Tibial artery (tissue), 4 donors: ENCODE results near the gene GVQW3.

Source experiments
- DNase-seq, 2 donors: peaks; one replicate each; pipeline ENCODE4 v3.0.0-alpha.2; 2019
- H3K27ac ChIP-seq, 2 donors: fragments of 200-600 bp; sonication (generic) in 1 of 2; 1 replicate in 1 of 2; 2 replicates in 1 of 2; pipeline ENCODE4 v1.5.1; 2018 to 2019; ENCODE audit warnings: mild to moderate bottlenecking in 1 of 2
- H3K27me3 ChIP-seq, 2 donors: fragments of 200-600 bp; sonication (generic) in 1 of 2; one replicate each; pipeline versions ENCODE4 v1.5.1 to v1.6.0; 2016 to 2019
- H3K36me3 ChIP-seq, 3 donors: fragments of 200-600 bp; sonication (generic) in 2 of 3; one replicate each; pipeline ENCODE4 v1.5.1; 2016 to 2019; ENCODE audit warnings: mild to moderate bottlenecking in 2 of 3
- H3K4me1 ChIP-seq, 4 donors: fragments of 200-600 bp; sonication (generic) in 2 of 4; 1 replicate in 3 of 4; 2 replicates in 1 of 4; pipeline ENCODE4 v1.5.1; 2016 to 2019
- H3K4me3 ChIP-seq, 2 donors: fragments of 200-600 bp; sonication (generic) in 1 of 2; 1 replicate in 1 of 2; 2 replicates in 1 of 2; pipeline ENCODE4 v1.5.1; 2018 to 2019; ENCODE audit warnings: mild to moderate bottlenecking in 2 of 2
- H3K9me3 ChIP-seq, 3 donors: fragments of 200-600 bp; sonication (generic) in 1 of 3; one replicate each; pipeline ENCODE4 v1.5.1; 2016 to 2019
- intact Hi-C: fragments of 100-400 bp; cut with DNase I; formaldehyde crosslinking; loops from one replicate; pipeline ENCODE4 v1.15.0; 2023; ENCODE audit warnings: low total_unique reads
- TF ChIP-seq, protein P1 (sequence below), 2 experiments: fragments of 200-600 bp in 1 of 2; fragments of 450-650 bp in 1 of 2; IDR thresholded peaks; one replicate each; pipeline ENCODE4 v1.5.1; 2017 to 2019; ENCODE audit warnings: antibody characterized with exemption in 2 of 2, mild to moderate bottlenecking in 1 of 2, moderate library complexity in 1 of 2

Gene GVQW3

DNA sequence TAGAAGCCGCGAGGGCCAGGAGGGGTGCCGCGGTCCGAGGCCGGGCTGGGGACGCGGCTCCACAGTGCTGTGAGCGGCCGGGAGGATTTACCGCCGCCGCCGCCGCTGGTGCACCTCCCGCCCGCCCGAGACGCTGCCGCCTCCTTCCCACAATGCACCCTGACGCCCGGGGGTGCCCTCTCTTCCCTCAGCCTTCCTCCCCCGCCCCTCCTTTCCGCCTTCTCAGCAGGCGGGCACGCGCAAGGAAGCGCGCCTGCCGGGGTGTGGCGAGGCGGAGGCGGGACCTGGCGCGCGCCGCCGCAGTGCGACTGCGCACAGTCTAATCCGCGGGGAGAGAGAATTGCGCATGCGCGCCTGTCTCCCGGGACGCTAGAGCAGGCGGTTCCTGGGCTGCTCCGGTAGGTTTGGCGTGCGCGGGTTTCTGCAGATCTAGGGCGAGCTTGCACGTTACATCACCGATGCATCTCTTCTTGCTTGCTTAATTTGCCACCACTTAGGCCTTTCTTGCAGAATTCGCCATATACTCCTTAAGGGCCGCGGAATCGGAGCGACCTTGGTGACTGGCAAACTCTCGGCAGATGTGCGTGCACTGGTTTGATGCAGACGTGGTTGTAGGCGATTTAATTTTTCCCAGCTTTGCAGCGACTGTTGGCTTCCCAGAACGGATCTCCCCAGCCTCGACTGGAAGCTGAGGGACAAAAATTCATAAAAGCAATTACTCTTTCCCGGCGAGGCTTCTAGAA lies at the start of gene GVQW3, which contains the start of gene THAP12:
Gene GVQW3, plus strand, starts transcription at position 347 of the 743 bp plus-strand sequence. CDS start 506 bp downstream, outside the sequence.
Gene THAP12, minus strand, starts transcription at position 156 of the 743 bp plus-strand sequence. CDS start 296 bp downstream, outside the sequence.
- Histone ChIP-seq H3K27ac (peak within 1 kb of the TSS; percentile 80 to 90), H3K4me1 (peaks cover 0 to 38% (median 26%) of the 10 kb centered on the region in 4 donors), H3K36me3 (no peaks in the 10 kb centered on the region), H3K27me3 (no peaks in the 10 kb centered on the region), H3K9me3 (no peaks in the 10 kb centered on the region), H3K4me3 (peak within 1 kb of the TSS; percentile 92 to 100)
- intact Hi-C loops = loop anchor here (2.0 to 10.0 kb wide), 4 partner anchors 40 to 146 kb away; no protein-coding TSS in a partner anchor
- peak; percentile 97 to 99 for DNase-seq
- TF ChIP-seq, protein P1, sequence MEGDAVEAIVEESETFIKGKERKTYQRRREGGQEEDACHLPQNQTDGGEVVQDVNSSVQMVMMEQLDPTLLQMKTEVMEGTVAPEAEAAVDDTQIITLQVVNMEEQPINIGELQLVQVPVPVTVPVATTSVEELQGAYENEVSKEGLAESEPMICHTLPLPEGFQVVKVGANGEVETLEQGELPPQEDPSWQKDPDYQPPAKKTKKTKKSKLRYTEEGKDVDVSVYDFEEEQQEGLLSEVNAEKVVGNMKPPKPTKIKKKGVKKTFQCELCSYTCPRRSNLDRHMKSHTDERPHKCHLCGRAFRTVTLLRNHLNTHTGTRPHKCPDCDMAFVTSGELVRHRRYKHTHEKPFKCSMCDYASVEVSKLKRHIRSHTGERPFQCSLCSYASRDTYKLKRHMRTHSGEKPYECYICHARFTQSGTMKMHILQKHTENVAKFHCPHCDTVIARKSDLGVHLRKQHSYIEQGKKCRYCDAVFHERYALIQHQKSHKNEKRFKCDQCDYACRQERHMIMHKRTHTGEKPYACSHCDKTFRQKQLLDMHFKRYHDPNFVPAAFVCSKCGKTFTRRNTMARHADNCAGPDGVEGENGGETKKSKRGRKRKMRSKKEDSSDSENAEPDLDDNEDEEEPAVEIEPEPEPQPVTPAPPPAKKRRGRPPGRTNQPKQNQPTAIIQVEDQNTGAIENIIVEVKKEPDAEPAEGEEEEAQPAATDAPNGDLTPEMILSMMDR (IDR thresholded peaks at IDR 0.05) = peak in 1 of 2 experiments; percentile 11

DNA sequence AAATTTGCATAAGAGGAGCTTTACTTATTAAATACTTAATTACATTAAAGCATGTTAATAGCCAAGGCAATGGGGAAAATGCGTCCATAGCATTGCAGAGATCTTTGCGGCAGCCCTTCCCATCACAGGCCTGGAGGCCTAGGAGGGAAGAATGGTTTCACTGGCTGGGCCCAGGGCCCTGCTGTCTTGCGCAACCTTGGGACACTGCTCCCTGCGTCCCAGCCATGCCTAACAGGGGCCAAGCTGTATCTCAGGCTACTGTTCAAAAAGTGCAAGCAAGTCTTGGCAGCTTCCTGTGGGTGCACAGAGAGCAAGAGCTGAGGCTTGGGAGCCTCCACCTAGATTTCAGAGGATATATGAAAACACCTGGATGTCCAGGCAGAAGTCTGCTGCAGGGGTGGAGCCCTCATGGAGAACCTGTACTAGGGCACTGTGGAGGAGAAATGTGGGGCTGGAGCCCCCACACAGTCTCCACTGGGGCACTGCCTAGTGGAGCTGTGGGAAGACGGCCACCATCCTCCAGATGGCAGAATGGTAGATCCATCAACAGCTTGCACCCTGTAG lies 46.2 kb upstream of the GVQW3 start:
- Histone ChIP-seq H3K36me3 (no peaks in the 10 kb centered on the region), H3K27ac (no peak overlapping the region), H3K9me3 (no peaks in the 10 kb centered on the region), H3K4me3 (no peak overlapping the region), H3K4me1 (peaks cover 0 to 22% (median 17%) of the 10 kb centered on the region in 4 donors), H3K27me3 (peaks cover 0 to 6% of the 10 kb centered on the region in 2 donors)
- no peak for DNase-seq
- TF ChIP-seq, protein P1 (IDR thresholded peaks at IDR 0.05) = no peak
- intact Hi-C loops = no loop called here

DNA sequence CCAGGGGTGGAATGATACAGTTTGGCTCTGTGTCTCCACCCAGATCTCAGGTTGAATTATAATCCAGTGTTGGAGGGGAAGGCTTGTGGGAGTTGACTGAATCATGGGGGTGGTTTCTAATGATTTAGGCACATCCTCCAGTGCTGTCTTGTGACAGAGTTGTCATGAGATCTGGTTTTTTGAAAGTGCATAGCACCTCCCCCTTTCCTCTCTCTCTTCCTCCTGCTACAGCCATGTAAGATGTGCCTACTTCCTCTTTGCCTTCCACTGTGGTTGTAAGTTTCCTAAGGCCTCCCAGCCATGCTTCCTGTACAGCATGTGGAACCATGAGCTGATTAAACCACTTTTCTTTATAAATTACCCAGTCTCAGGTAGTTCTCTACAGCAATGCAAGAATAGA lies 45.3 kb upstream of the GVQW3 start:
- H3K4me1 ChIP-seq = peaks cover 0 to 31% (median 26%) of the 10 kb centered on the region in 4 donors
- no peak overlapping the region for H3K4me3 ChIP-seq
- H3K27me3 ChIP-seq = no peaks in the 10 kb centered on the region
- no peak overlapping the region for H3K27ac ChIP-seq
- DNase-seq = no peak
- intact Hi-C loops = no loop called here
- no peaks in the 10 kb centered on the region for H3K9me3 ChIP-seq
- TF ChIP-seq, protein P1 (IDR thresholded peaks at IDR 0.05) = no peak
- H3K36me3 ChIP-seq = no peaks in the 10 kb centered on the region

DNA sequence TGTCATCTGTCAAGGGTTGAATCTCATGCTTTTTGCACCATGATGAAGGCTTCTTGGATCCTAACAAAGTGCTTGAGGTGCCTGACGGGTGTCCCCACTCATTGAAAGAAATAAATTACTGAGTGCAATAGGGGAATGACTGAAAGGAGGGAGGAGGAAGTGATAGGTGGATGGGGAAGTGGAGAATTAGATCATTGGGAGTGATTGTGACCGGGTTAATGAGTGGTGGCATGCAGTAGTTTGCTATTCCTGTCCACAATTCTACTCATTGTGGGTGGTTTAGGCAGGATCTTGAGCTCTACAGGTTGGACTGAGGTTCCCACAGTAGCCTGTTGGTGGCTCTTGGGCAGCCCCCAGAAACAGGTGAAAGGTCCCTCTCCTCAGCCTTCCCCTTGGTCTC lies 44.5 kb upstream of the GVQW3 start:
- intact Hi-C loops = no loop called here
- DNase-seq = no peak
- H3K36me3 ChIP-seq = no peaks in the 10 kb centered on the region

DNA sequence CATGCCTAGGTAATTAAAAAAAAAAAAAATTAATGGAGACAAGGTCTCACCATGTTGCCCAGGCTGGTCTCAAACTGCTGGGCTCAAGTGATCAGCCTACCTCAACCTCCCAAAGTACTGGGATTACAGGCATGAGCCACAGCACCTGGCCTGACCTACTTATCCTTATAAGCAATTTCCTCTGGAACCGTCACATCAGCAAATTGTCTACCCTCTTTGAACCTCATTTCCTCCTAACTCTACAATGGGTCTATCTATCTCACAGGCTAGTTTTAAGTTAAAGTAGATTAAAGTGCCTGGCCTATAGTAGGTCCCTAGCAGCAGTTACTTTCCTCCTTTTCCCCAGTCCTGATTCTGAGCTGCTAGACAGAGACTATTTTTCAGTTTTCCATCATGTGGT lies 43.7 kb upstream of the GVQW3 start:
- DNase-seq = no peak
- intact Hi-C loops = no loop called here
- peak overlapping the region in 1 of 2 donors; percentile 80 for H3K27ac ChIP-seq
- TF ChIP-seq, protein P1 (IDR thresholded peaks at IDR 0.05) = no peak
- peaks cover 0 to 36% (median 31%) of the 10 kb centered on the region in 4 donors for H3K4me1 ChIP-seq
- H3K27me3 ChIP-seq = no peaks in the 10 kb centered on the region
- H3K4me3 ChIP-seq = no peak overlapping the region
- no peaks in the 10 kb centered on the region for H3K36me3 ChIP-seq
- no peaks in the 10 kb centered on the region for H3K9me3 ChIP-seq

More for the DNA sequence above, 44.5 kb upstream of the GVQW3 start:
- Histone ChIP-seq H3K9me3 (no peaks in the 10 kb centered on the region), H3K27ac (no peak overlapping the region), H3K4me1 (peaks cover 0 to 36% (median 31%) of the 10 kb centered on the region in 4 donors), H3K27me3 (no peaks in the 10 kb centered on the region), H3K4me3 (no peak overlapping the region)
- TF ChIP-seq, protein P1 (IDR thresholded peaks at IDR 0.05) = no peak
